H1 (cell line): ENCODE data around the gene RIPPLY3. TPM values are rescaled to one million over a fixed set of nuclear protein-coding genes. Genes with fewer than 3 reads are reported as not detected.

Experiments
- CTCF ChIA-PET: fragments of 300-600 bp; sonication (Branson Sonifier 250); formaldehyde crosslinking; loops from one replicate; lab custom pipeline; 2021; ENCODE audit not compliant: partially characterized antibody; lab: Charles Lee
- POLR2A ChIA-PET: fragments of 300-600 bp; sonication (Branson Sonifier 250); formaldehyde crosslinking; loops from one replicate; lab custom pipeline; 2021; ENCODE audit warnings: inconsistent platforms; ENCODE audit not compliant: partially characterized antibody; lab: Charles Lee
- DNase-seq, 2 experiments: peaks; one replicate each; pipeline versions ENCODE4 v3.0.0 to v3.0.0-alpha.2; 2010 to 2022; ENCODE audit warnings: low spot score in 2 of 2, low read depth in 1 of 2, mixed read lengths in 1 of 2
- FAIRE-seq: peaks from 2 replicates; lab custom pipeline; 2011; peaks lifted over from hg19 to GRCh38; lab: Jason Lieb, UNC
- H2AFZ ChIP-seq: 2 replicates; pipeline ENCODE4 v1.8.1; 2012; ENCODE audit warnings: low read length, inconsistent platforms
- H2AK5ac ChIP-seq: 2 replicates; pipeline ENCODE4 v1.6.1; 2013; ENCODE audit warnings: low read depth, low read length
- H2BK120ac ChIP-seq: replicated peaks from 2 replicates; pipeline ENCODE3; 2013; ENCODE audit warnings: low read depth, low read length, inconsistent platforms
- H2BK12ac ChIP-seq: 2 replicates; pipeline ENCODE4 v1.6.1; 2013; ENCODE audit warnings: low read depth, low read length
- H2BK15ac ChIP-seq: 2 replicates; pipeline ENCODE4 v1.6.1; 2013; ENCODE audit warnings: low read length
- H2BK20ac ChIP-seq: 2 replicates; pipeline ENCODE4 v1.6.1; 2013; ENCODE audit warnings: low read length
- H2BK5ac ChIP-seq: 2 replicates; pipeline ENCODE4 v1.6.1; 2013; ENCODE audit warnings: low read depth, low read length
- H3K14ac ChIP-seq: 2 replicates; pipeline ENCODE4 v1.6.1; 2013; ENCODE audit warnings: inconsistent platforms; ENCODE audit not compliant: insufficient read length
- H3K18ac ChIP-seq: 2 replicates; pipeline ENCODE4 v1.6.1; 2013; ENCODE audit warnings: low read length; ENCODE audit errors: extremely low read depth
- H3K23ac ChIP-seq: 2 replicates; pipeline ENCODE4 v1.6.1; 2013; ENCODE audit warnings: inconsistent platforms; ENCODE audit not compliant: insufficient read length
- H3K23me2 ChIP-seq: 2 replicates; pipeline ENCODE4 v1.6.1; 2013; ENCODE audit warnings: low read depth, low read length
- H3K27ac ChIP-seq: 2 replicates; pipeline ENCODE4 v1.6.1; 2011; ENCODE audit warnings: low read depth, low read length, inconsistent platforms
- H3K27me3 ChIP-seq, 4 experiments: replicated peaks in 1 of 4; 1 replicate in 1 of 4; 2 replicates in 3 of 4; pipeline versions ENCODE4 v1.6.1 to v1.8.1; 2011 to 2013; ENCODE audit warnings: low read length in 3 of 4, mild to moderate bottlenecking in 3 of 4, inconsistent platforms in 2 of 4, mixed read lengths in 2 of 4, moderate library complexity in 1 of 4; ENCODE audit not compliant: control insufficient read depth in 3 of 4, insufficient read depth in 3 of 4; ENCODE audit errors: extremely low read depth in 1 of 4
- H3K36me3 ChIP-seq, 4 experiments: 2 replicates each; pipeline versions ENCODE4 v1.6.1 to v1.8.1; 2011 to 2013; ENCODE audit warnings: mild to moderate bottlenecking in 4 of 4, low read length in 3 of 4, moderate library complexity in 2 of 4, control low read depth in 1 of 4, inconsistent platforms in 1 of 4; ENCODE audit not compliant: insufficient read depth in 4 of 4, control insufficient read depth in 2 of 4
- H3K4ac ChIP-seq: replicated peaks from 2 replicates; pipeline ENCODE3; 2013; ENCODE audit warnings: low read length, low read depth, mixed read lengths, inconsistent platforms; ENCODE audit not compliant: insufficient read length
- H3K4me1 ChIP-seq, 4 experiments: replicated peaks in 1 of 4; 1 replicate in 1 of 4; 2 replicates in 3 of 4; pipeline versions ENCODE4 v1.6.1 to v1.8.1; 2011 to 2013; ENCODE audit warnings: low read length in 3 of 4, inconsistent platforms in 2 of 4, mixed read lengths in 1 of 4; ENCODE audit not compliant: insufficient read depth in 4 of 4, control insufficient read depth in 3 of 4
- H3K4me2 ChIP-seq, 2 experiments: 2 replicates each; pipeline versions ENCODE4 v1.6.1 to v1.8.1; 2011 to 2013; ENCODE audit warnings: low read depth in 2 of 2, low read length in 2 of 2, control low read depth in 1 of 2, inconsistent platforms in 1 of 2, mild to moderate bottlenecking in 1 of 2; ENCODE audit not compliant: insufficient read depth in 1 of 2
- H3K4me3 ChIP-seq, 4 experiments: fragments of 200-600, 300-600 bp in 1 of 4; sonication (generic), shearing (Covaris generic), sonication (Bioruptor Twin) in 1 of 4; 2 replicates each; pipeline versions ENCODE4 v1.5.1 to v1.8.1; 2011 to 2016; ENCODE audit warnings: low read length in 4 of 4, low read depth in 3 of 4, control low read depth in 2 of 4, inconsistent platforms in 2 of 4, mild to moderate bottlenecking in 2 of 4, mixed read lengths in 1 of 4, moderate library complexity in 1 of 4; ENCODE audit not compliant: insufficient read depth in 2 of 4; ENCODE audit errors: extremely low read depth in 1 of 4
- H3K56ac ChIP-seq: replicated peaks from 2 replicates; pipeline ENCODE3; 2013; ENCODE audit warnings: low read depth, mild to moderate bottlenecking, mixed read lengths, low read length, inconsistent platforms; ENCODE audit not compliant: insufficient read length
- H3K79me1 ChIP-seq: 2 replicates; pipeline ENCODE4 v1.6.1; 2013; ENCODE audit warnings: low read depth, low read length, control low read depth
- H3K79me2 ChIP-seq, 2 experiments: 2 replicates each; pipeline versions ENCODE4 v1.6.1 to v1.8.1; 2012 to 2013; ENCODE audit warnings: low read length in 2 of 2, mild to moderate bottlenecking in 2 of 2, inconsistent platforms in 1 of 2; ENCODE audit not compliant: insufficient read depth in 2 of 2, control insufficient read depth in 1 of 2
- H3K9ac ChIP-seq, 4 experiments: replicated peaks in 1 of 4; 1 replicate in 1 of 4; 2 replicates in 3 of 4; pipeline versions ENCODE4 v1.6.1 to v1.8.1; 2011 to 2013; ENCODE audit warnings: low read depth in 3 of 4, low read length in 3 of 4, control low read depth in 2 of 4, mild to moderate bottlenecking in 2 of 4, moderate library complexity in 2 of 4, inconsistent platforms in 1 of 4; ENCODE audit errors: extremely low read depth in 1 of 4
- H3K9me3 ChIP-seq, 2 experiments: 2 replicates each; pipeline versions ENCODE4 v1.6.1 to v1.8.1; 2012 to 2013; ENCODE audit warnings: mild to moderate bottlenecking in 2 of 2, moderate library complexity in 2 of 2, control low read depth in 1 of 2, inconsistent platforms in 1 of 2, low read depth in 1 of 2, low read length in 1 of 2, mixed read lengths in 1 of 2; ENCODE audit not compliant: insufficient read depth in 2 of 2
- H4K20me1 ChIP-seq, 2 experiments: replicated peaks in 1 of 2; 2 replicates each; pipeline versions ENCODE3 to v1.8.1; 2011 to 2013; ENCODE audit warnings: inconsistent platforms in 2 of 2, low read length in 2 of 2, mild to moderate bottlenecking in 1 of 2; ENCODE audit not compliant: insufficient read depth in 2 of 2, control insufficient read depth in 1 of 2
- H4K5ac ChIP-seq: 2 replicates; pipeline ENCODE4 v1.6.1; 2013; ENCODE audit warnings: low read length, low read depth, mixed read lengths, inconsistent platforms; ENCODE audit not compliant: insufficient read length
- H4K8ac ChIP-seq: 2 replicates; pipeline ENCODE4 v1.8.0; 2013; ENCODE audit warnings: mild to moderate bottlenecking, moderate library complexity, low read length, inconsistent platforms; ENCODE audit not compliant: insufficient read depth; ENCODE audit errors: extremely low read depth
- H4K91ac ChIP-seq: replicated peaks from 2 replicates; pipeline ENCODE3; 2013; ENCODE audit warnings: low read length, mixed read lengths, inconsistent platforms; ENCODE audit not compliant: insufficient read length
- KDM1A ChIP-seq: fragments of 200-600, 300-600 bp; sonication (generic); IDR thresholded peaks from 2 replicates; pipeline ENCODE4 v1.7.1; 2016; ENCODE audit warnings: mild to moderate bottlenecking, low read length, borderline replicate concordance
- PHF8 ChIP-seq: fragments of 200-600 bp; sonication (generic); conservative IDR thresholded peaks from 2 replicates; pipeline ENCODE4 v1.7.1; 2012; ENCODE audit warnings: low read depth, mild to moderate bottlenecking, inconsistent platforms, low read length, moderate library complexity
- RBBP5 ChIP-seq: IDR thresholded peaks from 2 replicates; pipeline ENCODE4 v1.7.1; 2012; ENCODE audit warnings: low read depth, mild to moderate bottlenecking, inconsistent platforms, low read length, moderate library complexity, borderline replicate concordance
- RFX5 ChIP-seq: IDR thresholded peaks from 2 replicates; pipeline ENCODE4 v1.6.1; 2011; ENCODE audit warnings: low read depth, low read length, improper control_type of control experiment, borderline replicate concordance
- RNF2 ChIP-seq: fragments of 200-900, 300-1000 bp; sonication (generic); IDR thresholded peaks from 2 replicates; pipeline ENCODE4 v1.7.1; 2016; ENCODE audit warnings: borderline replicate concordance, low read depth, mild to moderate bottlenecking, antibody characterized with exemption, low read length; ENCODE audit not compliant: poor library complexity, severe bottlenecking; ENCODE audit errors: missing control alignments
- RXRA ChIP-seq: IDR thresholded peaks from 2 replicates; pipeline ENCODE4 v1.6.1; 2011; ENCODE audit warnings: low read depth, mild to moderate bottlenecking, low read length, moderate library complexity; ENCODE audit not compliant: insufficient read depth
- SIX5 ChIP-seq: IDR thresholded peaks from 2 replicates; pipeline ENCODE4 v1.6.1; 2011; ENCODE audit warnings: mild to moderate bottlenecking, low read depth, low read length
- SP1 ChIP-seq: IDR thresholded peaks from 2 replicates; pipeline ENCODE4 v1.6.1; 2011; ENCODE audit warnings: low read depth, low read length
- YY1 ChIP-seq: IDR thresholded peaks from 2 replicates; pipeline ENCODE4 v1.6.1; 2011; ENCODE audit warnings: low read depth, mild to moderate bottlenecking, low read length
- WGBS, 2 experiments: shearing (Covaris generic) in 1 of 2; methylation state at CpG; one replicate each; pipeline versions ENCODE4 v1.1.6 to v1.1.7; 2013 to 2015; ENCODE audit warnings: low lambda C conversion rate in 2 of 2, mixed read lengths in 2 of 2, inconsistent platforms in 1 of 2, low coverage in 1 of 2, missing lambda C conversion rate in 1 of 2; ENCODE audit not compliant: insufficient replicate concordance in 2 of 2, insufficient coverage in 1 of 2, insufficient read length in 1 of 2; ENCODE audit errors: extremely low coverage in 1 of 2, missing lambda C conversion rate in 1 of 2; 5-methylcytosine and 5-hydroxymethylcytosine counted together
- polyA plus RNA-seq, 7 experiments: library from polyadenylated mRNA; depleted of rRNA in 3 of 7; stranded (reverse) in 5 of 7; unstranded in 2 of 7; fragments of >200 nt in 5 of 7; fragments of 200-250 nt in 2 of 7; gene quantifications; 1 replicate in 5 of 7; 2 replicates in 1 of 7; 4 replicates in 1 of 7; pipeline versions ENCODE4 v1.2.1 to v1.2.3, GENCODE V29; 2011 to 2013; ENCODE audit warnings: missing spikeins in 2 of 7, mixed read lengths in 2 of 7
- total RNA-seq: library from RNA; stranded (reverse); fragmentation: NEBNext Ultra II Directional; extraction: Animal tissue kit (Norgen Biotek cat#: 25700); gene quantifications from 2 replicates; pipeline ENCODE4 v1.2.1, GENCODE V29; 2021
- TF ChIP-seq, protein P1 (sequence below), 3 experiments: IDR thresholded peaks; 1 replicate in 2 of 3; 2 replicates in 1 of 3; pipeline versions ENCODE4 v1.5.1 to v1.6.1; 2011; ENCODE audit warnings: low read length in 3 of 3, mild to moderate bottlenecking in 3 of 3, inconsistent platforms in 2 of 3, low read depth in 1 of 3, moderate library complexity in 1 of 3; ENCODE audit not compliant: insufficient read depth in 1 of 3; ENCODE audit errors: control extremely low read depth in 1 of 3
- TF ChIP-seq, protein P2 (sequence below): IDR thresholded peaks from 2 replicates; pipeline ENCODE4 v1.6.1; 2011; ENCODE audit warnings: low read depth, mild to moderate bottlenecking, low read length; ENCODE audit not compliant: insufficient read depth

The RIPPLY3 gene
- total and polyA plus RNA-seq, 2 of the 8 experiments (the other 6 are each of a cell fraction or from before 2014, with no cell fraction given) = 2.0 to 2.2 TPM

DNA sequence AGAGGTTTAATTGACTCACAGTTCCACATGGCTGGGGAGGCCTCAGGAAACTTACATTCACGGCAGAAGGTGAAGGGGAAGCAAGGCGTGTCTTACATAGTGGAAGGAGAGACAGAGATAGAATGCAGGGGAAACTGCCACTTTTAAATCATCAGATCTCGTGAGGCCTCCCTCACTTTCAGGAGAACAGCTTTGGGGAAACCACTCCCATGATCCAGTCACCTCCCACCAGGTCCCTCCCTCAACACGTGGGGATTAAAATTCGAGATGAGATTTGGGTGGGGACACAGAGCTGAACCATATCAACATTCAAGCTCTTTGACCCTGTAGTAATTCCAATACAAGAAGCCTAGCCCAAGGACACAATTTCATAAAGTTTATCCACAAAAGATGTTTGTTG, 52.7 kb downstream of the RIPPLY3 start:
- peaks cover 5 to 13% (median 9%) of the 10 kb centered on the region in 4 experiments for H3K4me1 ChIP-seq
- no peak overlapping the region for H3K14ac ChIP-seq
- H3K27me3 ChIP-seq = no peaks in the 10 kb centered on the region
- WGBS, 2 experiments = 83% methylated on average over 5 of the region's 5 CpGs; no CpG with 5 or more reads in 1 of the 2 experiments
- H3K23me2 ChIP-seq = no peaks in the 10 kb centered on the region
- no peak overlapping the region for H3K56ac ChIP-seq
- H3K9ac ChIP-seq = no peak overlapping the region
- H2BK12ac ChIP-seq = no peak overlapping the region
- no peak overlapping the region for H4K5ac ChIP-seq
- H4K20me1 ChIP-seq = no peaks in the 10 kb centered on the region
- DNase-seq (no peak), FAIRE-seq (no peak)
- H3K4me3 ChIP-seq = no peak overlapping the region
- no peak overlapping the region for H2AK5ac ChIP-seq
- H3K18ac ChIP-seq = no peak overlapping the region
- ChIA-PET POLR2A (no interaction called here), CTCF (interaction anchor here (1.7 to 2.6 kb wide), 2 partner anchors 47 to 49 kb away, joined by 6 to 7 read pairs; no protein-coding TSS in a partner anchor)
- H3K4me2 ChIP-seq = no peak overlapping the region
- no peak overlapping the region for H3K4ac ChIP-seq
- H3K9me3 ChIP-seq = peaks cover 0 to 3% of the 10 kb centered on the region in 2 experiments; a peak in 1 of 4 replicates
- H2BK120ac ChIP-seq = no peak overlapping the region
- no peak overlapping the region for H2BK20ac ChIP-seq
- H2BK15ac ChIP-seq = no peak overlapping the region
- no peak overlapping the region for H2BK5ac ChIP-seq
- no peak overlapping the region for H2AFZ ChIP-seq
- H3K79me1 ChIP-seq = no peaks in the 10 kb centered on the region
- H3K79me2 ChIP-seq = no peaks in the 10 kb centered on the region
- H3K23ac ChIP-seq = no peak overlapping the region
- H3K36me3 ChIP-seq = no peaks in the 10 kb centered on the region
- H3K27ac ChIP-seq = no peak overlapping the region
- H4K91ac ChIP-seq = no peak overlapping the region
- no peak overlapping the region for H4K8ac ChIP-seq
- no peak for TF ChIP-seq RFX5
- no peak for TF ChIP-seq RNF2
- no peak for TF ChIP-seq SIX5
- no peak for TF ChIP-seq KDM1A
- TF ChIP-seq, protein P1, sequence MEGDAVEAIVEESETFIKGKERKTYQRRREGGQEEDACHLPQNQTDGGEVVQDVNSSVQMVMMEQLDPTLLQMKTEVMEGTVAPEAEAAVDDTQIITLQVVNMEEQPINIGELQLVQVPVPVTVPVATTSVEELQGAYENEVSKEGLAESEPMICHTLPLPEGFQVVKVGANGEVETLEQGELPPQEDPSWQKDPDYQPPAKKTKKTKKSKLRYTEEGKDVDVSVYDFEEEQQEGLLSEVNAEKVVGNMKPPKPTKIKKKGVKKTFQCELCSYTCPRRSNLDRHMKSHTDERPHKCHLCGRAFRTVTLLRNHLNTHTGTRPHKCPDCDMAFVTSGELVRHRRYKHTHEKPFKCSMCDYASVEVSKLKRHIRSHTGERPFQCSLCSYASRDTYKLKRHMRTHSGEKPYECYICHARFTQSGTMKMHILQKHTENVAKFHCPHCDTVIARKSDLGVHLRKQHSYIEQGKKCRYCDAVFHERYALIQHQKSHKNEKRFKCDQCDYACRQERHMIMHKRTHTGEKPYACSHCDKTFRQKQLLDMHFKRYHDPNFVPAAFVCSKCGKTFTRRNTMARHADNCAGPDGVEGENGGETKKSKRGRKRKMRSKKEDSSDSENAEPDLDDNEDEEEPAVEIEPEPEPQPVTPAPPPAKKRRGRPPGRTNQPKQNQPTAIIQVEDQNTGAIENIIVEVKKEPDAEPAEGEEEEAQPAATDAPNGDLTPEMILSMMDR (IDR thresholded peaks at IDR 0.05; ENCODE audit: control extremely low read depth in 1 of 3, insufficient read depth in 1 of 3, low read depth in 1 of 3, low read length in 3 of 3) = no peak
- TF ChIP-seq, protein P2, sequence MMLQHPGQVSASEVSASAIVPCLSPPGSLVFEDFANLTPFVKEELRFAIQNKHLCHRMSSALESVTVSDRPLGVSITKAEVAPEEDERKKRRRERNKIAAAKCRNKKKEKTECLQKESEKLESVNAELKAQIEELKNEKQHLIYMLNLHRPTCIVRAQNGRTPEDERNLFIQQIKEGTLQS = no peak
- TF ChIP-seq RBBP5 = no peak
- no peak for TF ChIP-seq PHF8
- no peak for TF ChIP-seq SP1
- no peak for TF ChIP-seq YY1
- TF ChIP-seq RXRA = no peak
